ENCODE measurements around the gene TMEM132C. TPM values are rescaled to one million over a fixed set of nuclear protein-coding genes. Genes with fewer than 3 reads are reported as not detected.

TMEM132C gene
- total RNA-seq, 1 donor = not detected

GRCh38 chr12:128695697-128696096 lies 428.7 kb downstream of the TMEM132C start:
- no peak for DNase-seq (ENCODE audit: low read depth)
- H3K4me3 ChIP-seq (ENCODE audit: low read depth, low read length) = no peak overlapping the region
- TF ChIP-seq CTCF (IDR thresholded peaks at IDR 0.05; ENCODE audit: insufficient read depth, low read length) = no peak

GRCh38 chr12:128698301-128698972 lies 431.5 kb downstream of the TMEM132C start:
- H3K4me3 ChIP-seq (ENCODE audit: low read depth, low read length) = no peak overlapping the region
- no peak for DNase-seq (ENCODE audit: low read depth)
- TF ChIP-seq CTCF (IDR thresholded peaks at IDR 0.05; ENCODE audit: insufficient read depth, low read length) = no peak

- no peak for TF ChIP-seq CTCF (IDR thresholded peaks at IDR 0.05; ENCODE audit: insufficient read depth, low read length)
- H3K4me3 ChIP-seq (ENCODE audit: low read depth, low read length) = no peak overlapping the region
- DNase-seq (ENCODE audit: low read depth) = no peak
Measured at GRCh38 chr12:128699106-128699505, 432.1 kb downstream of the TMEM132C start.

- no peak for DNase-seq (ENCODE audit: low read depth)
- no peak for TF ChIP-seq CTCF (IDR thresholded peaks at IDR 0.05; ENCODE audit: insufficient read depth, low read length)
- no peak overlapping the region for H3K4me3 ChIP-seq (ENCODE audit: low read depth, low read length)
Measured at GRCh38 chr12:128702371-128702770, 435.4 kb downstream of the TMEM132C start.

- no peak overlapping the region for H3K4me3 ChIP-seq (ENCODE audit: low read depth, low read length)
- no peak for DNase-seq (ENCODE audit: low read depth)
- TF ChIP-seq CTCF (IDR thresholded peaks at IDR 0.05; ENCODE audit: insufficient read depth, low read length) = no peak
Measured at GRCh38 chr12:128705140-128705539, 438.2 kb downstream of the TMEM132C start.

GRCh38 chr12:128707488-128707887 lies 440.5 kb downstream of the TMEM132C start:
- no peak for TF ChIP-seq CTCF (IDR thresholded peaks at IDR 0.05; ENCODE audit: insufficient read depth, low read length)
- H3K4me3 ChIP-seq (ENCODE audit: low read depth, low read length) = no peak overlapping the region
- DNase-seq (ENCODE audit: low read depth) = no peak

- no peak overlapping the region for H3K4me3 ChIP-seq (ENCODE audit: low read depth, low read length)
- no peak for DNase-seq (ENCODE audit: low read depth)
- no peak for TF ChIP-seq CTCF (IDR thresholded peaks at IDR 0.05; ENCODE audit: insufficient read depth, low read length)
Measured at GRCh38 chr12:128708789-128709188, 441.8 kb downstream of the TMEM132C start.

Measured in fibroblast of the aortic adventitia (primary cell).